HCT116 (cell line): ENCODE results near the gene GPR17. TPM values are rescaled to one million over a fixed set of nuclear protein-coding genes. Genes with fewer than 3 reads are reported as not detected.

Experiments used
- ATAC-seq: fragments of 200-7000 bp; cut with Tn5 transposase; 2 replicates; pipeline ENCODE4 v1.9.1; 2020; ENCODE audit warnings: mild to moderate bottlenecking, moderate library complexity
- BruUV-seq: library from RNA; stranded (reverse); fragments of 400-500 nt; replicated peaks from 2 replicates; lab custom pipeline; 2021; lab: Mats Ljungman, UMichigan
- CTCF ChIA-PET: fragments of 300-600 bp; sonication (Branson Sonifier 250); formaldehyde crosslinking; loops from one replicate; lab custom pipeline; 2021; ENCODE audit warnings: antibody characterized with exemption; lab: Charles Lee
- POLR2A ChIA-PET: fragments of 300-600, 350-600 bp; sonication (Branson Sonifier 250); formaldehyde crosslinking; loops from one replicate; lab custom pipeline; 2021; ENCODE audit warnings: antibody characterized with exemption; lab: Charles Lee
- RAD21 ChIA-PET, 2 experiments: fragments of 300-600 bp; sonication (Branson Sonifier 250); formaldehyde crosslinking; loops; one replicate each; lab custom pipeline; 2023; ENCODE audit warnings: low total read pairs in 2 of 2; ENCODE audit not compliant: uncharacterized antibody in 2 of 2, unreplicated experiment in 2 of 2, low non-redundant PET in 1 of 2; lab: Charles Lee
- DNase-seq: peaks from one replicate; pipeline ENCODE4 v3.0.0-alpha.2; 2010; ENCODE audit warnings: low read depth, low spot score
- H2AFZ ChIP-seq: fragments of 200-600 bp; shearing (Covaris generic), sonication (generic); 2 replicates; pipeline ENCODE4 v1.6.1; 2017; ENCODE audit warnings: low read depth, mixed run types, mixed read lengths, antibody characterized with exemption, low read length; ENCODE audit not compliant: poor library complexity, severe bottlenecking
- H3K27ac ChIP-seq: 2 replicates; pipeline ENCODE4 v1.5.1; 2012; ENCODE audit warnings: low read depth, low read length
- H3K27me3 ChIP-seq: fragments of 200-600 bp; sonication (generic); 2 replicates; pipeline ENCODE4 v1.6.1; 2016; ENCODE audit warnings: mixed run types, low read length, mixed read lengths; ENCODE audit not compliant: insufficient read depth
- H3K36me3 ChIP-seq, 2 experiments: fragments of 200-500 bp in 1 of 2; fragments of 200-600 bp in 1 of 2; sonication (Bioruptor generic) in 1 of 2; sonication (generic) in 1 of 2; 2 replicates each; pipeline versions ENCODE4 v1.5.1 to v1.6.1; 2014 to 2016; ENCODE audit warnings: low read length in 2 of 2, inconsistent platforms in 1 of 2, mixed read lengths in 1 of 2, mixed run types in 1 of 2; ENCODE audit not compliant: insufficient read depth in 2 of 2, control insufficient read depth in 1 of 2
- H3K4me1 ChIP-seq, 2 experiments: fragments of 200-600 bp in 1 of 2; sonication (generic) in 1 of 2; 2 replicates each; pipeline versions ENCODE4 v1.5.1 to v1.6.1; 2012 to 2017; ENCODE audit warnings: low read length in 2 of 2, inconsistent platforms in 1 of 2, mild to moderate bottlenecking in 1 of 2, mixed read lengths in 1 of 2, mixed run types in 1 of 2, moderate library complexity in 1 of 2; ENCODE audit not compliant: insufficient read depth in 2 of 2, control insufficient read depth in 1 of 2
- H3K4me2 ChIP-seq: fragments of 200-600 bp; sonication (generic); 2 replicates; pipeline ENCODE4 v1.6.1; 2017; ENCODE audit warnings: mixed run types, low read length, mixed read lengths
- H3K4me3 ChIP-seq, 2 experiments: fragments of 200-600 bp in 1 of 2; sonication (generic) in 1 of 2; replicated peaks in 1 of 2; 2 replicates each; pipeline ENCODE4 v1.5.1; 2011 to 2016; ENCODE audit warnings: low read length in 2 of 2, control low read depth in 1 of 2, low read depth in 1 of 2, mild to moderate bottlenecking in 1 of 2, mixed read lengths in 1 of 2, mixed run types in 1 of 2
- H3K79me2 ChIP-seq: fragments of 200-600 bp; sonication (generic); 2 replicates; pipeline ENCODE4 v1.6.1; 2017; ENCODE audit warnings: mild to moderate bottlenecking, mixed run types, low read length, moderate library complexity, mixed read lengths; ENCODE audit not compliant: insufficient read depth
- H3K9ac ChIP-seq: fragments of 200-600 bp; sonication (generic); 2 replicates; pipeline ENCODE4 v1.6.1; 2016; ENCODE audit warnings: low read length, mixed read lengths
- H3K9me2 ChIP-seq: fragments of 200-600 bp; sonication (generic), shearing (Covaris generic); 2 replicates; pipeline ENCODE4 v1.6.1; 2017; ENCODE audit warnings: mixed run types, mild to moderate bottlenecking, moderate library complexity; ENCODE audit not compliant: insufficient read depth
- H3K9me3 ChIP-seq, 2 experiments: fragments of 200-500 bp in 1 of 2; fragments of 200-600 bp in 1 of 2; sonication (Bioruptor generic) in 1 of 2; sonication (generic) in 1 of 2; 2 replicates each; pipeline ENCODE4 v1.6.1; 2014 to 2017; ENCODE audit warnings: low read length in 2 of 2, mixed read lengths in 2 of 2, inconsistent platforms in 1 of 2, low read depth in 1 of 2, mild to moderate bottlenecking in 1 of 2, mixed run types in 1 of 2, moderate library complexity in 1 of 2; ENCODE audit not compliant: control insufficient read depth in 1 of 2, insufficient read depth in 1 of 2
- H4K20me1 ChIP-seq: fragments of 200-600 bp; sonication (generic), shearing (Covaris generic); 2 replicates; pipeline ENCODE4 v1.6.1; 2017; ENCODE audit warnings: mixed run types, mild to moderate bottlenecking, moderate library complexity; ENCODE audit not compliant: insufficient read depth
- ATF3 ChIP-seq: IDR thresholded peaks from 2 replicates; pipeline ENCODE4 v1.6.1; 2012
- CEBPB ChIP-seq: IDR thresholded peaks from 2 replicates; pipeline ENCODE4 v1.6.1; 2012; ENCODE audit warnings: low read depth
- CTCF ChIP-seq, 3 experiments: fragments of 200-600 bp in 1 of 3; sonication (generic) in 1 of 3; IDR thresholded peaks in 2 of 3; conservative IDR thresholded peaks in 1 of 3; 2 replicates each; pipeline ENCODE4 v1.5.1; 2012 to 2017; ENCODE audit warnings: low read depth in 2 of 3, low read length in 2 of 3, antibody characterized with exemption in 1 of 3, borderline replicate concordance in 1 of 3, control low read depth in 1 of 3, mild to moderate bottlenecking in 1 of 3, mixed read lengths in 1 of 3, mixed run types in 1 of 3, moderate library complexity in 1 of 3; ENCODE audit not compliant: insufficient read depth in 1 of 3
- EGR1 ChIP-seq: IDR thresholded peaks from 2 replicates; pipeline ENCODE4 v1.6.1; 2012; ENCODE audit warnings: low read depth
- EZH2phosphoT487 ChIP-seq: fragments of 200-600 bp; IDR thresholded peaks from 2 replicates; pipeline ENCODE4 v1.6.1; 2018; ENCODE audit warnings: antibody characterized with exemption, borderline replicate concordance
- FOSL1 ChIP-seq: IDR thresholded peaks from 2 replicates; pipeline ENCODE4 v1.6.1; 2012; ENCODE audit warnings: low read depth
- JUND ChIP-seq: IDR thresholded peaks from 2 replicates; pipeline ENCODE4 v1.6.1; 2012
- POLR2AphosphoS5 ChIP-seq: IDR thresholded peaks from 2 replicates; pipeline ENCODE4 v1.6.1; 2011; ENCODE audit warnings: mild to moderate bottlenecking, low read depth, low read length, moderate library complexity
- RAD21 ChIP-seq: IDR thresholded peaks from 2 replicates; pipeline ENCODE4 v1.6.1; 2012; ENCODE audit warnings: low read depth, mild to moderate bottlenecking
- REST ChIP-seq: IDR thresholded peaks from 2 replicates; pipeline ENCODE4 v1.6.1; 2012; ENCODE audit warnings: low read depth
- SP1 ChIP-seq: IDR thresholded peaks from 2 replicates; pipeline ENCODE4 v1.6.1; 2012; ENCODE audit warnings: low read depth
- SRF ChIP-seq: IDR thresholded peaks from 2 replicates; pipeline ENCODE4 v1.6.1; 2012; ENCODE audit warnings: low read depth
- TCF7L2 ChIP-seq: IDR thresholded peaks from 2 replicates; pipeline ENCODE4 v1.7.0; 2011; ENCODE audit warnings: borderline replicate concordance, inconsistent platforms; ENCODE audit not compliant: insufficient read depth, insufficient read length; ENCODE audit errors: extremely low read depth
- ZBTB33 ChIP-seq: IDR thresholded peaks from 2 replicates; pipeline ENCODE4 v1.6.1; 2011; ENCODE audit warnings: mild to moderate bottlenecking, low read length, moderate library complexity; ENCODE audit not compliant: insufficient replicate concordance; ENCODE audit errors: extremely low read depth
- ZFX ChIP-seq: fragments of 450-650 bp; IDR thresholded peaks from 2 replicates; pipeline ENCODE4 v1.6.1; 2017
- ZNF274 ChIP-seq: fragments of 200-500 bp; sonication (Bioruptor generic); IDR thresholded peaks from 2 replicates; pipeline ENCODE4 v1.6.1; 2014; ENCODE audit warnings: mild to moderate bottlenecking, low read depth, low read length, inconsistent platforms
- intact Hi-C: fragments of 100-400 bp; cut with micrococcal nuclease; formaldehyde crosslinking; loops from 2 replicates; pipeline ENCODE4 v1.10.0; 2022
- total RNA-seq: library from RNA; stranded (reverse); gene quantifications from one replicate; pipeline ENCODE4 v1.2.1, GENCODE V29; 2021; ENCODE audit not compliant: unreplicated experiment

The GPR17 gene
- total RNA-seq, 1 experiment from 2014 or later: not detected

GRCh38 chr2:127637236-127637630, 8.7 kb upstream of the GPR17 start:
- no peaks in the 10 kb centered on the region for H3K36me3 ChIP-seq
- DNase-seq (no peak), ATAC-seq (no peak)
- H4K20me1 ChIP-seq: no peaks in the 10 kb centered on the region
- H3K4me2 ChIP-seq: peak overlapping the region; percentile 62
- TF ChIP-seq SP1 (no peak), TCF7L2 (no peak), FOSL1 (no peak), ZNF274 (no peak), ATF3 (no peak), EZH2phosphoT487 (no peak), POLR2AphosphoS5 (no peak), ZBTB33 (no peak), JUND (no peak), EGR1 (no peak), REST (no peak), CTCF (IDR thresholded peaks at IDR 0.05 in 2 of 3, conservative IDR thresholded peaks at IDR 0.05 in 1 of 3; ENCODE audit: borderline replicate concordance in 1 of 3, insufficient read depth in 1 of 3, low read depth in 2 of 3, low read length in 2 of 3) (no peak), RAD21 (no peak), CEBPB (no peak), ZFX (no peak), SRF (no peak)
- H3K79me2 ChIP-seq: no peaks in the 10 kb centered on the region
- CTCF ChIA-PET: interaction anchor here (1.0 to 1.2 kb wide), 2 partner anchors 13 to 46 kb away, joined by 5 to 6 read pairs; no protein-coding TSS in a partner anchor
- H3K4me3 ChIP-seq: 0 out of 4 replicates have a peak overlapping the region, but pooled peaks of 1 of the 2 experiments have one; percentile 6
- no peak overlapping the region; the same call in 1 of the 2 replicates for H3K27ac ChIP-seq
- H2AFZ ChIP-seq: no peak overlapping the region
- BruUV-seq: no TSS peak
- no peaks in the 10 kb centered on the region for H3K27me3 ChIP-seq
- H3K9me3 ChIP-seq: no peaks in the 10 kb centered on the region
- POLR2A ChIA-PET: interaction anchor here (0.6 kb wide), 1 partner anchor 46 kb away, joined by 3 read pairs; no protein-coding TSS in a partner anchor
- RAD21 ChIA-PET: interaction anchor here in 1 of 2 experiments (0.7 kb wide), 1 partner anchor 11 kb away, joined by 4 read pairs; no protein-coding TSS in a partner anchor
- peaks cover 8 to 19% of the 10 kb centered on the region in 2 experiments for H3K4me1 ChIP-seq
- 0 out of 2 replicates have a peak overlapping the region, but pooled peaks have one; percentile 15 for H3K9ac ChIP-seq
- H3K9me2 ChIP-seq: no peaks in the 10 kb centered on the region
- intact Hi-C loops: no loop called here
